ENCODE results near the gene SYCP2L. TPM values are rescaled to one million over a fixed set of nuclear protein-coding genes. Genes with fewer than 3 reads are reported as not detected.

Gene SYCP2L
- total RNA-seq, 1 donor from 2014 or later, result 12.5 TPM

- Histone ChIP-seq H3K4me1 (no peaks in the 10 kb centered on the region), H3K4me2 (no peak overlapping the region), H3K79me2 (ENCODE audit: low read depth) (no peaks in the 10 kb centered on the region), H4K20me1 (ENCODE audit: low read depth) (no peaks in the 10 kb centered on the region), H2AFZ (replicated peaks) (no peak overlapping the region), H3K27me3 (no peaks in the 10 kb centered on the region), H3K9me3 (ENCODE audit: low read depth) (no peaks in the 10 kb centered on the region), H3F3A (ENCODE audit: low read depth) (no peaks in the 10 kb centered on the region), H3K9ac (no peak overlapping the region), H3K36me3 (no peaks in the 10 kb centered on the region), H3K4me3 (no peak overlapping the region), H3K27ac (no peak overlapping the region)
- peaks cover 2% of the 10 kb centered on the region for H3K36me3 Mint-ChIP-seq
- peaks cover 2% of the 10 kb centered on the region for H3K27me3 Mint-ChIP-seq (ENCODE audit: insufficient read depth, low read depth)
- H3K27ac Mint-ChIP-seq, result no peak overlapping the region
- no peaks in the 10 kb centered on the region for H3K4me1 Mint-ChIP-seq
- TF ChIP-seq, protein P1, sequence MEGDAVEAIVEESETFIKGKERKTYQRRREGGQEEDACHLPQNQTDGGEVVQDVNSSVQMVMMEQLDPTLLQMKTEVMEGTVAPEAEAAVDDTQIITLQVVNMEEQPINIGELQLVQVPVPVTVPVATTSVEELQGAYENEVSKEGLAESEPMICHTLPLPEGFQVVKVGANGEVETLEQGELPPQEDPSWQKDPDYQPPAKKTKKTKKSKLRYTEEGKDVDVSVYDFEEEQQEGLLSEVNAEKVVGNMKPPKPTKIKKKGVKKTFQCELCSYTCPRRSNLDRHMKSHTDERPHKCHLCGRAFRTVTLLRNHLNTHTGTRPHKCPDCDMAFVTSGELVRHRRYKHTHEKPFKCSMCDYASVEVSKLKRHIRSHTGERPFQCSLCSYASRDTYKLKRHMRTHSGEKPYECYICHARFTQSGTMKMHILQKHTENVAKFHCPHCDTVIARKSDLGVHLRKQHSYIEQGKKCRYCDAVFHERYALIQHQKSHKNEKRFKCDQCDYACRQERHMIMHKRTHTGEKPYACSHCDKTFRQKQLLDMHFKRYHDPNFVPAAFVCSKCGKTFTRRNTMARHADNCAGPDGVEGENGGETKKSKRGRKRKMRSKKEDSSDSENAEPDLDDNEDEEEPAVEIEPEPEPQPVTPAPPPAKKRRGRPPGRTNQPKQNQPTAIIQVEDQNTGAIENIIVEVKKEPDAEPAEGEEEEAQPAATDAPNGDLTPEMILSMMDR (IDR thresholded peaks at IDR 0.05), result no peak
- no peak for TF ChIP-seq EZH2phosphoT487 (IDR thresholded peaks at IDR 0.05)
- TF ChIP-seq EZH2 (IDR thresholded peaks at IDR 0.05), result no peak
- no peak overlapping the region for H3K4me3 Mint-ChIP-seq
- DNase-seq (ENCODE audit: low spot score), result no peak
- peaks cover 2% of the 10 kb centered on the region for H3K9me3 Mint-ChIP-seq
Measured at GRCh38 chr6:10894958-10895357, 8.1 kb downstream of the SYCP2L start.

- peaks cover 2% of the 10 kb centered on the region for H3K27me3 Mint-ChIP-seq (ENCODE audit: insufficient read depth, low read depth)
- H3K9ac ChIP-seq, result no peak overlapping the region
- no peak overlapping the region for H3K27ac Mint-ChIP-seq
- no peak for DNase-seq (ENCODE audit: low spot score)
- no peaks in the 10 kb centered on the region for H3K9me3 Mint-ChIP-seq
- H3K4me1 Mint-ChIP-seq, result no peaks in the 10 kb centered on the region
- H3K27ac ChIP-seq, result no peak overlapping the region
- no peak overlapping the region for H3K4me3 ChIP-seq
- H3K4me1 ChIP-seq, result no peaks in the 10 kb centered on the region
- no peaks in the 10 kb centered on the region for H3K27me3 ChIP-seq
- no peak overlapping the region for H2AFZ ChIP-seq (replicated peaks)
- H3K36me3 Mint-ChIP-seq, result peaks cover 2% of the 10 kb centered on the region
- TF ChIP-seq, protein P1 (IDR thresholded peaks at IDR 0.05), result no peak
- no peak for TF ChIP-seq EZH2phosphoT487 (IDR thresholded peaks at IDR 0.05)
- TF ChIP-seq EZH2 (IDR thresholded peaks at IDR 0.05), result no peak
- no peak overlapping the region for H3K4me3 Mint-ChIP-seq
- no peak overlapping the region for H3K4me2 ChIP-seq
- H3K79me2 ChIP-seq (ENCODE audit: low read depth), result no peaks in the 10 kb centered on the region
- H3K9me3 ChIP-seq (ENCODE audit: low read depth), result no peaks in the 10 kb centered on the region
- H3F3A ChIP-seq (ENCODE audit: low read depth), result no peaks in the 10 kb centered on the region
- H4K20me1 ChIP-seq (ENCODE audit: low read depth), result no peaks in the 10 kb centered on the region
- H3K36me3 ChIP-seq, result no peaks in the 10 kb centered on the region
Measured at GRCh38 chr6:10896691-10897090, 9.8 kb downstream of the SYCP2L start.

DNA sequence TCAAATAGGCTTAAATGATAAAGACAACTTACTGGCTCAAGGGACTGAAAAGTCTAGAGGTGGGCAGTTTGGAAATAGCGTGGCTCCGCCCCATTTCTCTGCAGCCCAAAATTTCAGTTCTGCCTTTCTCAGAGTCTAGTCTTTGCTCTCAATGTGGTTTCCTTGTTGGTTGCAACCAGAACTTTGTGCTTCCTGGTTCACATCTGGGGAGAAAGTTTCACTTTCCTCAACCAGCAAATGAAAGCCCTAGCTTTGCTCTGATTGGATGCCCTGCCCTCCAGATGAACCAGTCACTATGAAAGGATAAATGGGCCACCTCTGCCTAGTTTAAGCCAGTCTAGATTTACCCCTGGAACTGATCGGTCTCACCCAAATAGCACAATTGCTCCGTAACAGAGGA is 14.9 kb downstream of the SYCP2L start:
- DNase-seq (ENCODE audit: low spot score), result no peak
- no peaks in the 10 kb centered on the region for H3K9me3 Mint-ChIP-seq
- no peaks in the 10 kb centered on the region for H3K79me2 ChIP-seq (ENCODE audit: low read depth)
- no peaks in the 10 kb centered on the region for H3F3A ChIP-seq (ENCODE audit: low read depth)
- no peak overlapping the region for H3K4me2 ChIP-seq
- no peak overlapping the region for H3K4me3 Mint-ChIP-seq
- H3K27me3 ChIP-seq, result no peaks in the 10 kb centered on the region
- no peak overlapping the region for H3K4me3 ChIP-seq
- H3K4me1 Mint-ChIP-seq, result no peaks in the 10 kb centered on the region
- H4K20me1 ChIP-seq (ENCODE audit: low read depth), result no peaks in the 10 kb centered on the region
- no peaks in the 10 kb centered on the region for H3K36me3 Mint-ChIP-seq
- H2AFZ ChIP-seq (replicated peaks), result no peak overlapping the region
- no peaks in the 10 kb centered on the region for H3K4me1 ChIP-seq
- TF ChIP-seq EZH2phosphoT487 (IDR thresholded peaks at IDR 0.05) (no peak), EZH2 (IDR thresholded peaks at IDR 0.05) (no peak)
- TF ChIP-seq, protein P1 (IDR thresholded peaks at IDR 0.05), result no peak
- H3K27ac Mint-ChIP-seq, result no peak overlapping the region
- H3K27ac ChIP-seq, result no peak overlapping the region
- H3K9me3 ChIP-seq (ENCODE audit: low read depth), result no peaks in the 10 kb centered on the region
- H3K9ac ChIP-seq, result no peak overlapping the region
- H3K27me3 Mint-ChIP-seq (ENCODE audit: insufficient read depth, low read depth), result no peaks in the 10 kb centered on the region
- no peaks in the 10 kb centered on the region for H3K36me3 ChIP-seq

All from neural progenitor cell (in vitro differentiated cells).